ENCODE data around the gene EVX2.

- TF ChIP-seq CTCF (IDR thresholded peaks at IDR 0.05) (no peak), POLR2A (IDR thresholded peaks at IDR 0.05) (no peak), POLR2AphosphoS5 (IDR thresholded peaks at IDR 0.05) (no peak), EP300 (IDR thresholded peaks at IDR 0.05) (no peak)
These were observed 5.4 kb upstream of the EVX2 start for GRCh38 chr2:176088937-176089842.
